ENCODE results near the gene MAIP1. TPM values are rescaled to one million over a fixed set of nuclear protein-coding genes. Genes with fewer than 3 reads are reported as not detected.

Gene MAIP1
- total and polyA plus RNA-seq, 9 of the 15 experiments (the other 6 are each of a cell fraction or from before 2014, with no cell fraction given): 3.6 to 30.0 (median 24.5) TPM

GRCh38 chr2:199911052-199911876 lies 44.1 kb upstream of the MAIP1 start, which contains the start of gene C2orf69 (continued):
- no peak for TF ChIP-seq CHD4 (IDR thresholded peaks at IDR 0.05; ENCODE audit: insufficient read depth, insufficient replicate concordance, low read depth, low read length, poor library complexity, severe bottlenecking)
- TF ChIP-seq SMAD2 (IDR thresholded peaks at IDR 0.05; ENCODE audit: low read depth, low read length): no peak
- no peak for TF ChIP-seq NR0B1 (IDR thresholded peaks at IDR 0.05; ENCODE audit: partially characterized antibody)
- TF ChIP-seq HNRNPK (IDR thresholded peaks at IDR 0.05; ENCODE audit: low read depth, low read length, poor library complexity, severe bottlenecking): no peak
- no peak for TF ChIP-seq ZNF253 (CRISPR knock-in tag; conservative IDR thresholded peaks at IDR 0.05)
- TF ChIP-seq ETS1 (conservative IDR thresholded peaks at IDR 0.05; ENCODE audit: control insufficient read depth, low read depth, low read length): no peak; the same call in 1 of the 2 replicates
- TF ChIP-seq ZNF316 (IDR thresholded peaks at IDR 0.05): no peak
- TF ChIP-seq KAT7 (CRISPR knock-in tag; IDR thresholded peaks at IDR 0.05; ENCODE audit: borderline replicate concordance): peak; percentile 85; the same call in 1 of the 2 replicates
- TF ChIP-seq ZNF408 (CRISPR knock-in tag; IDR thresholded peaks at IDR 0.05; ENCODE audit: low read depth): no peak
- no peak for TF ChIP-seq MTA2 (IDR thresholded peaks at IDR 0.05; ENCODE audit: low read depth)
- TF ChIP-seq PCBP2 (IDR thresholded peaks at IDR 0.05; ENCODE audit: low read depth, low read length, poor library complexity, severe bottlenecking): no peak
- TF ChIP-seq CGGBP1 (CRISPR knock-in tag; IDR thresholded peaks at IDR 0.05): no peak
- no peak for TF ChIP-seq HINFP (tag; conservative IDR thresholded peaks at IDR 0.05; ENCODE audit: low read depth)
- no peak for TF ChIP-seq CBX3 (IDR thresholded peaks at IDR 0.05; ENCODE audit: borderline replicate concordance in 1 of 2, low read length in 2 of 2)
- TF ChIP-seq PPARD (CRISPR knock-in tag; IDR thresholded peaks at IDR 0.05): no peak
- no peak for TF ChIP-seq SREBF1 (IDR thresholded peaks at IDR 0.05; ENCODE audit: borderline replicate concordance, low read depth, low read length)
- no peak for TF ChIP-seq TRIM28 (IDR thresholded peaks at IDR 0.05)
- TF ChIP-seq PHF21A (IDR thresholded peaks at IDR 0.05; ENCODE audit: borderline replicate concordance, low read depth): no peak

All from K562 (cell line).